Measurements from ENCODE around the gene SNX10.
A peak's percentile ranks its signal among the peaks of the same experiment; 100 is the strongest.

The SNX10 gene

DNA sequence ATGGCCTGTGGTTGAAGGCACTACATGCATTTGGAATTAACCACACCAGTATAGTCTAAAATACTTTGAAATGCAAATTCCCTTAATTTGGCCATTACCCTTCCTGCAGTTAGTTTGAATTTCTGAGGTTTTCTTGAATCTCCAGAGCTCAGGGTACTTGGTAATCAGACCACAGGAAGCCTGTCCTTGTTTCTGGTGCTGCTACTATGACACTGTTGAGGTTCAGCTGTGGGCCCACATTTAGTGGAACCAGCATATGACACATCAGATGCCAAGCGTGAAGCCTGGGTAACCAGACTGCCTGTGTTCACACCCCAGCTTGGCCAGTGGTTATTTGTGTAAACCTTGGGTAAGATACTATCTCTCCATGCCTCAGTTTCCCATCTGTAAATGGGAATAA is 124.3 kb downstream of the SNX10 start:
- Histone ChIP-seq H3K9ac (ENCODE audit: low read length) (no peak overlapping the region), H2BK5ac (ENCODE audit: low read length) (no peak overlapping the region), H3K79me2 (ENCODE audit: control insufficient read depth, insufficient read depth, low read length) (no peaks in the 10 kb centered on the region), H3K36me3 (ENCODE audit: control insufficient read depth, insufficient read depth, low read length) (no peaks in the 10 kb centered on the region), H3K4ac (ENCODE audit: low read depth, low read length) (peak overlapping the region; percentile 28), H3K27me3 (ENCODE audit: insufficient read depth, low read length, poor library complexity) (no peaks in the 10 kb centered on the region), H3K18ac (ENCODE audit: low read length) (no peak overlapping the region), H3K56ac (ENCODE audit: low read length) (no peak overlapping the region), H2BK120ac (ENCODE audit: low read depth, low read length) (no peak overlapping the region), H3K27ac (ENCODE audit: low read depth, low read length) (no peak overlapping the region), H4K5ac (ENCODE audit: low read length) (no peak overlapping the region), H3K4me3 (ENCODE audit: low read length) (no peak overlapping the region), H2BK15ac (replicated peaks; ENCODE audit: low read depth) (no peak overlapping the region), H3K4me1 (ENCODE audit: control insufficient read depth, low read depth, low read length) (peaks cover 2% of the 10 kb centered on the region), H3K4me2 (ENCODE audit: low read length) (no peak overlapping the region), H3K23ac (ENCODE audit: low read length) (no peak overlapping the region), H2AK5ac (ENCODE audit: low read length) (no peak overlapping the region), H4K8ac (ENCODE audit: low read depth, low read length) (no peak overlapping the region), H3K79me1 (ENCODE audit: low read length) (no peaks in the 10 kb centered on the region)
- no peak for DNase-seq
- WGBS (ENCODE audit: extremely low coverage, insufficient coverage, low lambda C conversion rate): no CpG with 5 or more reads among the region's 1 CpG

DNA sequence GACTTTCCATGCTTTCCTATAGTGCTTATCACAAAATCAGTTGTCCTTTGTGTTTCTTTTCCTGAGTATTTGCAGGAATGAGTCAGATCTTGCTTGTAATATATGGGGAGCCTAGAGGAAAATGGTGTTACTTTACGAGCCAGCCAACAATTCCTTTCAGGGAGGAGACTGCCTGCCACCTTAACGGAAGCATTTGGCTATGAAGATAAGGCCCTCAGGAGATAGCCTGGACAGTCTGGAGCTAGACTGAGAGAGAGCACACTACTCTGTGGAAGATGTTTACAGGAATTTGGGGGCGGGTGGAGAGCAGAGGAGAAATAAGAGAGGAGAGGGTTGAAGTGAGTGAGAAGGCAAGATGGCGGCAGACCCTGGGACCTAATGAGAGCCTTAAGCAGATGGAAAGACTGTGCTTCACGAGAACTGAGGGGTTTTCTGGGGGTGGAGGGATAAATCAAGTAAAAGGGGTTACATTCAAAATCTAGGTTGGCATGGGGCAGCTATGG is 126.3 kb downstream of the SNX10 start:
- no peak overlapping the region for H3K4me2 ChIP-seq (ENCODE audit: low read length)
- H2BK15ac ChIP-seq (replicated peaks; ENCODE audit: low read depth): no peak overlapping the region
- H2BK5ac ChIP-seq (ENCODE audit: low read length): no peak overlapping the region
- no peak overlapping the region for H3K4ac ChIP-seq (ENCODE audit: low read depth, low read length)
- H3K56ac ChIP-seq (ENCODE audit: low read length): no peak overlapping the region
- H4K8ac ChIP-seq (ENCODE audit: low read depth, low read length): no peak overlapping the region
- H3K27ac ChIP-seq (ENCODE audit: low read depth, low read length): no peak overlapping the region
- H3K4me1 ChIP-seq (ENCODE audit: control insufficient read depth, low read depth, low read length): peaks cover 2% of the 10 kb centered on the region
- no peak overlapping the region for H2BK120ac ChIP-seq (ENCODE audit: low read depth, low read length)
- no peaks in the 10 kb centered on the region for H3K27me3 ChIP-seq (ENCODE audit: insufficient read depth, low read length, poor library complexity)
- H3K18ac ChIP-seq (ENCODE audit: low read length): no peak overlapping the region
- WGBS (ENCODE audit: extremely low coverage, insufficient coverage, low lambda C conversion rate): no CpG with 5 or more reads among the region's 5 CpGs
- H3K79me1 ChIP-seq (ENCODE audit: low read length): no peaks in the 10 kb centered on the region
- H3K4me3 ChIP-seq (ENCODE audit: low read length): no peak overlapping the region
- no peak overlapping the region for H4K5ac ChIP-seq (ENCODE audit: low read length)
- no peaks in the 10 kb centered on the region for H3K36me3 ChIP-seq (ENCODE audit: control insufficient read depth, insufficient read depth, low read length)
- H3K79me2 ChIP-seq (ENCODE audit: control insufficient read depth, insufficient read depth, low read length): no peaks in the 10 kb centered on the region
- peak; percentile 63 for DNase-seq
- H3K9ac ChIP-seq (ENCODE audit: low read length): no peak overlapping the region
- no peak overlapping the region for H3K23ac ChIP-seq (ENCODE audit: low read length)
- no peak overlapping the region for H2AK5ac ChIP-seq (ENCODE audit: low read length)

DNA sequence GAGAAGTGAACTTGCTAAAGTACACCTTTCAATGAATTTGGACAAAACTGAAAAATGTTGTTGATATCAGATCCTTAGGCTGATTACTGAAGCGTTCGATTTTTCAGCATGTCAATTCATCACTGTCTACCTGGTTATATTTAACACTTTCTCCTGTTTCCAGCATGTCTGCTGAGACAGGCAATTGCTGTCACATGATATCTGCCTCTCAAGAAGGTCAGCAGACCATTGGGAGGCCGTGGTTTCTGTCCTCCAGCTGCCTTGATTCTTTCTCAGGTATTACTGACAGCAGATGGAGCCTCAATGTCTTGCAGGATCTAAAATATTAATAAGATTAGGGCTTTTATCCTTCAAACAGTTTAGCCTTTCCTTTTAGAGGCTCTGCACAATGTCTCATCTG is 127.5 kb downstream of the SNX10 start:
- Histone ChIP-seq H2BK5ac (ENCODE audit: low read length) (no peak overlapping the region), H3K9ac (ENCODE audit: low read length) (no peak overlapping the region), H2BK120ac (ENCODE audit: low read depth, low read length) (no peak overlapping the region), H3K36me3 (ENCODE audit: control insufficient read depth, insufficient read depth, low read length) (no peaks in the 10 kb centered on the region), H4K5ac (ENCODE audit: low read length) (no peak overlapping the region), H2BK15ac (replicated peaks; ENCODE audit: low read depth) (no peak overlapping the region), H3K4me2 (ENCODE audit: low read length) (no peak overlapping the region), H3K4me3 (ENCODE audit: low read length) (no peak overlapping the region), H3K23ac (ENCODE audit: low read length) (no peak overlapping the region), H3K18ac (ENCODE audit: low read length) (no peak overlapping the region), H3K27me3 (ENCODE audit: insufficient read depth, low read length, poor library complexity) (no peaks in the 10 kb centered on the region), H3K27ac (ENCODE audit: low read depth, low read length) (no peak overlapping the region), H3K56ac (ENCODE audit: low read length) (no peak overlapping the region), H3K79me2 (ENCODE audit: control insufficient read depth, insufficient read depth, low read length) (no peaks in the 10 kb centered on the region), H3K79me1 (ENCODE audit: low read length) (no peaks in the 10 kb centered on the region), H3K4me1 (ENCODE audit: control insufficient read depth, low read depth, low read length) (peaks cover 2% of the 10 kb centered on the region), H3K4ac (ENCODE audit: low read depth, low read length) (no peak overlapping the region), H2AK5ac (ENCODE audit: low read length) (no peak overlapping the region), H4K8ac (ENCODE audit: low read depth, low read length) (no peak overlapping the region)
- no peak for DNase-seq
- no CpG with 5 or more reads among the region's 3 CpGs for WGBS (ENCODE audit: extremely low coverage, insufficient coverage, low lambda C conversion rate)

DNA sequence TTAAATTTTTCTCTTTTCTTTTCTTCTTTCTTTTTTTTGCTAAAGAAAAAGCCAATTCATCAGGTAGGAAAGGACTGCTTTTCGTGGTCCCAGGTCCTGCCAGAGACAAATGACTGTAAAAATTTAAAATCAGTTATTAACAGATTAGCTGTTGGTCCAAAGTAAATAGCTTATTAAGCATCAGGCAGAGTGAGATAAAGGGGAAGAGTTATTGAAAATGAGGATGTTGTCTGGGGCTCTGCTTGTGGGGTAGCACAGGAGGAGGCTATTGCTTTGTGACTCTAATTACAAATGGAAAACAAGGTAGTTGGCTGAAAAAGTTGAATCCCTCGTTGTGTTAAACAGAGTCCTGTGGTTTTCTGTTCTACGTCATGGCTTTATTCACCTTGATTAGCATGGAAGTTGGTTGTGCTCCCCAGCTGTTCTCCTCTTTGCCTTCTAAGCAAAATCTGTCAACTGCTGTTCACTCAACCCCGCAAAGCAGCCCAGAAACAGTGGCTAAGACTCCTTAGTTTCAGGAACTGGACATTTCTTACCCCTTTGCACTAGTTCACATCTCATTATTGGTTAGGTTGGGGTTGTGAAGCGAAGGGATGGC is 128.9 kb downstream of the SNX10 start:
- H3K27ac ChIP-seq (ENCODE audit: low read depth, low read length): no peak overlapping the region

DNA sequence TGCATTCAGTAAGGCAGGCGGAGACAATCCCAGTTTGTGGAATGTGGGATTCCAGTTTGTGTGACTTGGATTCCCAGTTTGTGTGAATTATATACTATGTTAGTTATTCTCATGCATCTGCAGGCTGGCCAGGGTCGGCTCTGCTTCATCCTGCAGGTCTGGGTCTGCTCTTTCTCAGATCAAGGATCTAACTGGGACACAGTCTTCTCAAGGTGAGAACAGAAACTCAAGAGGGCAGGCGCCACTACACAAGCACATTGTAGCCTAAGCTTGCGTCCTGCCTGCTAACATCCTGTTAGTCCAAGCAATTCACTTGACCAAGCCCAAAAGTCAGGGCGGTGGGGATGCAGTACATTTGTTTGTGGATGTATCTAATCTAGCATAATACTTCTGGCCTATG is 131.1 kb downstream of the SNX10 start:
- H3K4ac ChIP-seq (ENCODE audit: low read depth, low read length): no peak overlapping the region
- no peak overlapping the region for H3K4me3 ChIP-seq (ENCODE audit: low read length)
- DNase-seq: no peak
- no peak overlapping the region for H3K56ac ChIP-seq (ENCODE audit: low read length)
- no peak overlapping the region for H4K5ac ChIP-seq (ENCODE audit: low read length)
- no peaks in the 10 kb centered on the region for H3K27me3 ChIP-seq (ENCODE audit: insufficient read depth, low read length, poor library complexity)
- H2BK15ac ChIP-seq (replicated peaks; ENCODE audit: low read depth): no peak overlapping the region
- H3K18ac ChIP-seq (ENCODE audit: low read length): no peak overlapping the region
- no peaks in the 10 kb centered on the region for H3K79me1 ChIP-seq (ENCODE audit: low read length)
- H3K4me1 ChIP-seq (ENCODE audit: control insufficient read depth, low read depth, low read length): peaks cover 2% of the 10 kb centered on the region
- H3K9ac ChIP-seq (ENCODE audit: low read length): no peak overlapping the region
- no peak overlapping the region for H2BK5ac ChIP-seq (ENCODE audit: low read length)
- H4K8ac ChIP-seq (ENCODE audit: low read depth, low read length): no peak overlapping the region
- H3K79me2 ChIP-seq (ENCODE audit: control insufficient read depth, insufficient read depth, low read length): no peaks in the 10 kb centered on the region
- no peak overlapping the region for H3K4me2 ChIP-seq (ENCODE audit: low read length)
- no peak overlapping the region for H3K23ac ChIP-seq (ENCODE audit: low read length)
- H3K27ac ChIP-seq (ENCODE audit: low read depth, low read length): no peak overlapping the region
- no CpG with 5 or more reads among the region's 5 CpGs for WGBS (ENCODE audit: extremely low coverage, insufficient coverage, low lambda C conversion rate)
- H2BK120ac ChIP-seq (ENCODE audit: low read depth, low read length): no peak overlapping the region
- H3K36me3 ChIP-seq (ENCODE audit: control insufficient read depth, insufficient read depth, low read length): no peaks in the 10 kb centered on the region
- no peak overlapping the region for H2AK5ac ChIP-seq (ENCODE audit: low read length)

More for the DNA sequence above, 128.9 kb downstream of the SNX10 start:
- H2AK5ac ChIP-seq (ENCODE audit: low read length): no peak overlapping the region
- H3K79me2 ChIP-seq (ENCODE audit: control insufficient read depth, insufficient read depth, low read length): no peaks in the 10 kb centered on the region
- H3K9ac ChIP-seq (ENCODE audit: low read length): no peak overlapping the region
- no peak overlapping the region for H4K5ac ChIP-seq (ENCODE audit: low read length)
- no peak overlapping the region for H3K4ac ChIP-seq (ENCODE audit: low read depth, low read length)
- peaks cover 2% of the 10 kb centered on the region for H3K4me1 ChIP-seq (ENCODE audit: control insufficient read depth, low read depth, low read length)
- no peak overlapping the region for H3K23ac ChIP-seq (ENCODE audit: low read length)
- H3K56ac ChIP-seq (ENCODE audit: low read length): no peak overlapping the region
- H3K4me2 ChIP-seq (ENCODE audit: low read length): no peak overlapping the region
- H2BK15ac ChIP-seq (replicated peaks; ENCODE audit: low read depth): no peak overlapping the region
- H3K79me1 ChIP-seq (ENCODE audit: low read length): no peaks in the 10 kb centered on the region
- no peak overlapping the region for H4K8ac ChIP-seq (ENCODE audit: low read depth, low read length)
- no peaks in the 10 kb centered on the region for H3K27me3 ChIP-seq (ENCODE audit: insufficient read depth, low read length, poor library complexity)
- no peak for DNase-seq
- H3K36me3 ChIP-seq (ENCODE audit: control insufficient read depth, insufficient read depth, low read length): no peaks in the 10 kb centered on the region
- H2BK120ac ChIP-seq (ENCODE audit: low read depth, low read length): no peak overlapping the region
- no peak overlapping the region for H2BK5ac ChIP-seq (ENCODE audit: low read length)
- no peak overlapping the region for H3K4me3 ChIP-seq (ENCODE audit: low read length)
- WGBS (ENCODE audit: extremely low coverage, insufficient coverage, low lambda C conversion rate): no CpG with 5 or more reads among the region's 5 CpGs
- no peak overlapping the region for H3K18ac ChIP-seq (ENCODE audit: low read length)

DNA sequence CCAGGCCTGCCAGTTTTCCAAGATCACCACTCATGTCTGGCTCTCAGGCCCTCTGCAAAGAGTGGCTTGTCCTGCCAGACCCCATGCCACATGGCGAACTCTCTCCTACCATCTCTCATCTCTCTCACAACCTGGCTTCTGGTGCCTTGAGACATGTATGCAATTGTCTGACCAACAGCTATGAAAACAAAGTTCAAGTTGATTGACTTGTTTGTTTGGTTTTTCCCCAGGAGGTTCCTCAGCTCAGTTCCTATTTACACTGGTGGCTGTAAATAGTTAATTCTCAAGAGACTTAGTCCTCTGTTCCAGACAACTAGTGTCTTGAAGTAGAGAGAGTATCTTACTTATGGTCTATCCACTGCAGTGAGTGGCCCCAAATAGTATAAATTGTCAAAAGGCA is 131.8 kb downstream of the SNX10 start:
- H3K56ac ChIP-seq (ENCODE audit: low read length): no peak overlapping the region
- WGBS (ENCODE audit: extremely low coverage, insufficient coverage, low lambda C conversion rate): no CpG with 5 or more reads among the region's 1 CpG

More for the DNA sequence above, 131.8 kb downstream of the SNX10 start:
- H4K5ac ChIP-seq (ENCODE audit: low read length): no peak overlapping the region
- no peaks in the 10 kb centered on the region for H3K27me3 ChIP-seq (ENCODE audit: insufficient read depth, low read length, poor library complexity)
- no peak overlapping the region for H3K18ac ChIP-seq (ENCODE audit: low read length)
- no peaks in the 10 kb centered on the region for H3K79me2 ChIP-seq (ENCODE audit: control insufficient read depth, insufficient read depth, low read length)
- no peak overlapping the region for H2BK5ac ChIP-seq (ENCODE audit: low read length)
- no peak overlapping the region for H3K27ac ChIP-seq (ENCODE audit: low read depth, low read length)
- no peaks in the 10 kb centered on the region for H3K36me3 ChIP-seq (ENCODE audit: control insufficient read depth, insufficient read depth, low read length)
- H3K4me3 ChIP-seq (ENCODE audit: low read length): no peak overlapping the region
- H3K4ac ChIP-seq (ENCODE audit: low read depth, low read length): no peak overlapping the region
- no peaks in the 10 kb centered on the region for H3K79me1 ChIP-seq (ENCODE audit: low read length)
- H3K4me1 ChIP-seq (ENCODE audit: control insufficient read depth, low read depth, low read length): no peaks in the 10 kb centered on the region
- no peak for DNase-seq
- H2BK120ac ChIP-seq (ENCODE audit: low read depth, low read length): no peak overlapping the region
- H3K23ac ChIP-seq (ENCODE audit: low read length): no peak overlapping the region
- no peak overlapping the region for H2BK15ac ChIP-seq (replicated peaks; ENCODE audit: low read depth)
- no peak overlapping the region for H3K9ac ChIP-seq (ENCODE audit: low read length)
- H3K4me2 ChIP-seq (ENCODE audit: low read length): no peak overlapping the region
- H4K8ac ChIP-seq (ENCODE audit: low read depth, low read length): no peak overlapping the region
- no peak overlapping the region for H2AK5ac ChIP-seq (ENCODE audit: low read length)
